Measurements from ENCODE around the gene CPSF6.

CPSF6 gene

GRCh38 chr12:69318225-69318624 is 78.9 kb downstream of the CPSF6 start:
- Histone ChIP-seq H3K27ac (no peak overlapping the region), H3K36me3 (replicated peaks) (no peaks in the 10 kb centered on the region), H3K4me3 (ENCODE audit: low read depth, low read length) (no peak overlapping the region), H3K27me3 (replicated peaks) (no peaks in the 10 kb centered on the region)
- no peak for DNase-seq
- TF ChIP-seq, protein P1, sequence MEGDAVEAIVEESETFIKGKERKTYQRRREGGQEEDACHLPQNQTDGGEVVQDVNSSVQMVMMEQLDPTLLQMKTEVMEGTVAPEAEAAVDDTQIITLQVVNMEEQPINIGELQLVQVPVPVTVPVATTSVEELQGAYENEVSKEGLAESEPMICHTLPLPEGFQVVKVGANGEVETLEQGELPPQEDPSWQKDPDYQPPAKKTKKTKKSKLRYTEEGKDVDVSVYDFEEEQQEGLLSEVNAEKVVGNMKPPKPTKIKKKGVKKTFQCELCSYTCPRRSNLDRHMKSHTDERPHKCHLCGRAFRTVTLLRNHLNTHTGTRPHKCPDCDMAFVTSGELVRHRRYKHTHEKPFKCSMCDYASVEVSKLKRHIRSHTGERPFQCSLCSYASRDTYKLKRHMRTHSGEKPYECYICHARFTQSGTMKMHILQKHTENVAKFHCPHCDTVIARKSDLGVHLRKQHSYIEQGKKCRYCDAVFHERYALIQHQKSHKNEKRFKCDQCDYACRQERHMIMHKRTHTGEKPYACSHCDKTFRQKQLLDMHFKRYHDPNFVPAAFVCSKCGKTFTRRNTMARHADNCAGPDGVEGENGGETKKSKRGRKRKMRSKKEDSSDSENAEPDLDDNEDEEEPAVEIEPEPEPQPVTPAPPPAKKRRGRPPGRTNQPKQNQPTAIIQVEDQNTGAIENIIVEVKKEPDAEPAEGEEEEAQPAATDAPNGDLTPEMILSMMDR (IDR thresholded peaks at IDR 0.05; ENCODE audit: low read depth, low read length, missing control alignments), result no peak
- in situ Hi-C loops (cut with HindIII; ENCODE audit: low pct_ligation_motif_present, low sequenced_read_pairs), result no loop called here

DNA sequence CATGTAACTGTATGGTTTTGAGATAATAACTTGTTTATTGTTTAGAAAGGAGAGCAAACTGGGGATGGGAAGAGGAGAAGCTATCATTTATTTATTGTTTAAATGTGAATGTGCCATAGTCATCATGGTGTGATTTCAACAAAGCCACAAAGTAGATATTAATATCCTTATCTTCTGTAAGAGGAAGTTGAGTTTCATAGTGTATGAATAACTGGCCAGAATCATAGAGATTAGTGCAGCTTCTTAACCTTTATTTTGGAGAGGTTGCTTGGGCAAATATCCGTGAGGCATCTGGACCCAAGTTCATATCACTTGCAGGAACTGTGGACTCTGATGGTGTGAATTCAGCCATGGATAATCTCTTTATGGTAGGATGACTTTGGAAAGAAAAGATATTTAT is 82.0 kb downstream of the CPSF6 start:
- no peak for DNase-seq
- H3K4me3 ChIP-seq (ENCODE audit: low read depth, low read length), result no peak overlapping the region
- H3K27ac ChIP-seq, result no peak overlapping the region
- no peaks in the 10 kb centered on the region for H3K27me3 ChIP-seq (replicated peaks)
- TF ChIP-seq, protein P1 (IDR thresholded peaks at IDR 0.05; ENCODE audit: low read depth, low read length, missing control alignments), result no peak
- in situ Hi-C loops (cut with HindIII; ENCODE audit: low pct_ligation_motif_present, low sequenced_read_pairs), result no loop called here
- no peaks in the 10 kb centered on the region for H3K36me3 ChIP-seq (replicated peaks)
